GM21526 (cell line): ENCODE data around the gene SAFB.
"Not testable (repeated sequence)": the region's sequence is repeated elsewhere in the genome, so short reads cannot be mapped to it uniquely, and the experiment has no call there.

Experiments
- ATAC-seq: cut with Tn5 transposase; IDR thresholded peaks from one replicate; pipeline ENCODE4 v1.9.1; 2021; ENCODE audit warnings: moderate library complexity; ENCODE audit not compliant: unreplicated experiment, low FRiP score

The SAFB gene

GRCh38 chr19:5594521-5594950, 28.3 kb upstream of the SAFB start:
- ATAC-seq = no peak

- ATAC-seq = no peak
These were observed 27.8 kb upstream of the SAFB start for GRCh38 chr19:5595129-5595528.

GRCh38 chr19:5595745-5596144, 27.1 kb upstream of the SAFB start:
- no peak for ATAC-seq

- ATAC-seq = no peak
These were observed 22.1 kb upstream of the SAFB start for GRCh38 chr19:5600797-5601196.

GRCh38 chr19:5603626-5604025, 19.3 kb upstream of the SAFB start:
- ATAC-seq = no peak

GRCh38 chr19:5605362-5605761, 17.5 kb upstream of the SAFB start:
- no peak for ATAC-seq

- no peak for ATAC-seq
These were observed 15.3 kb upstream of the SAFB start for GRCh38 chr19:5607318-5608275.

GRCh38 chr19:5608291-5608690, 14.6 kb upstream of the SAFB start:
- ATAC-seq = no peak

GRCh38 chr19:5608766-5609165, 14.1 kb upstream of the SAFB start:
- ATAC-seq = not testable (repeated sequence)

- ATAC-seq = no peak
These were observed 12.9 kb upstream of the SAFB start for GRCh38 chr19:5609881-5610448.

GRCh38 chr19:5612891-5613865, 9.7 kb upstream of the SAFB start:
- ATAC-seq = no peak

GRCh38 chr19:5615756-5616327, 7.0 kb upstream of the SAFB start:
- no peak for ATAC-seq

GRCh38 chr19:5617080-5617479, 5.8 kb upstream of the SAFB start:
- ATAC-seq = no peak

- ATAC-seq = no peak
These were observed 4.3 kb upstream of the SAFB start for GRCh38 chr19:5618591-5618990.

- ATAC-seq = no peak
These were observed 2.9 kb upstream of the SAFB start for GRCh38 chr19:5619946-5620345.

- ATAC-seq = no peak
These were observed 1.5 kb upstream of the SAFB start for GRCh38 chr19:5621311-5621944.

- no peak for ATAC-seq
These were observed 878 bp upstream of the SAFB start for GRCh38 chr19:5621945-5622464.

GRCh38 chr19:5623397-5624017, 624 bp downstream of the SAFB start:
- no peak for ATAC-seq

GRCh38 chr19:5624018-5624663, 1.3 kb downstream of the SAFB start:
- no peak for ATAC-seq
